Activated effector memory CD4-positive, alpha-beta T cell treated with Interleukin-2 at 50 U/mL for 16 hours (primary cell): ENCODE data around the gene C16orf74.

ENCODE experiments used
- DNase-seq: peaks from one replicate; pipeline ENCODE4 v3.0.0-alpha.2; 2020

Gene C16orf74

GRCh38 chr16:85774136-85774535 lies 23.2 kb upstream of the C16orf74 start:
- DNase-seq = no peak

- DNase-seq = no peak
These were observed 22.1 kb upstream of the C16orf74 start for GRCh38 chr16:85773044-85773443.

- DNase-seq = no peak
These were observed 19.8 kb upstream of the C16orf74 start for GRCh38 chr16:85770741-85771140.

- DNase-seq = no peak
These were observed 17.3 kb upstream of the C16orf74 start for GRCh38 chr16:85768199-85768598.

GRCh38 chr16:85767531-85767930 lies 16.6 kb upstream of the C16orf74 start:
- no peak for DNase-seq

GRCh38 chr16:85765767-85766166 lies 14.9 kb upstream of the C16orf74 start:
- DNase-seq = no peak

- no peak for DNase-seq
These were observed 14.3 kb upstream of the C16orf74 start for GRCh38 chr16:85765211-85765610.

GRCh38 chr16:85763616-85764015 lies 12.7 kb upstream of the C16orf74 start:
- DNase-seq = no peak

- no peak for DNase-seq
These were observed 12.1 kb upstream of the C16orf74 start for GRCh38 chr16:85762970-85763369.

- no peak for DNase-seq
These were observed 11.0 kb upstream of the C16orf74 start for GRCh38 chr16:85761861-85762260.

- DNase-seq = no peak
These were observed 8.9 kb upstream of the C16orf74 start for GRCh38 chr16:85759631-85760419.

- DNase-seq = no peak
These were observed 8.2 kb upstream of the C16orf74 start for GRCh38 chr16:85759136-85759535.

- DNase-seq = no peak
These were observed 6.5 kb upstream of the C16orf74 start for GRCh38 chr16:85757341-85757822.

GRCh38 chr16:85755929-85756768 lies 5.3 kb upstream of the C16orf74 start:
- DNase-seq = no peak

GRCh38 chr16:85754413-85754812 lies 3.5 kb upstream of the C16orf74 start:
- no peak for DNase-seq

GRCh38 chr16:85753976-85754375 lies 3.1 kb upstream of the C16orf74 start:
- DNase-seq = no peak

GRCh38 chr16:85753559-85753958 lies 2.7 kb upstream of the C16orf74 start:
- DNase-seq = no peak

GRCh38 chr16:85752511-85753420 lies 1.9 kb upstream of the C16orf74 start:
- no peak for DNase-seq

- no peak for DNase-seq
These were observed 1.0 kb upstream of the C16orf74 start for GRCh38 chr16:85751698-85752501.

GRCh38 chr16:85750146-85750826 lies 610 bp downstream of the C16orf74 start:
- DNase-seq = no peak

- no peak for DNase-seq
These were observed 1.1 kb downstream of the C16orf74 start for GRCh38 chr16:85749771-85750145.
